Caco-2 (cell line): ENCODE data around the gene TLE5. TPM values are rescaled to one million over a fixed set of nuclear protein-coding genes. Genes with fewer than 3 reads are reported as not detected.

Source experiments
- BruUV-seq: library from RNA; stranded (reverse); fragments of 400-500 nt; replicated peaks from 2 replicates; lab custom pipeline; 2021; lab: Mats Ljungman, UMichigan
- CTCF ChIA-PET: fragments of 300-600 bp; sonication (Branson Sonifier 250); formaldehyde crosslinking; loops from one replicate; lab custom pipeline; 2022; ENCODE audit warnings: antibody characterized with exemption; lab: Charles Lee
- POLR2A ChIA-PET: fragments of 300-600 bp; sonication (Branson Sonifier 250); formaldehyde crosslinking; loops from one replicate; lab custom pipeline; 2022; ENCODE audit warnings: antibody characterized with exemption; lab: Charles Lee
- DNase-seq, 2 experiments: peaks; one replicate each; pipeline versions ENCODE4 v3.0.0 to v3.0.0-alpha.2; 2020 to 2022
- H3K27me3 ChIP-seq: replicated peaks from 2 replicates; pipeline ENCODE4 v1.6.0; 2011; ENCODE audit warnings: low read length; ENCODE audit not compliant: control insufficient read depth, insufficient read depth
- H3K36me3 ChIP-seq: 2 replicates; pipeline ENCODE4 v1.5.1; 2011; ENCODE audit warnings: low read length; ENCODE audit not compliant: control insufficient read depth, insufficient read depth
- H3K4me1 ChIP-seq: fragments of 250-450 bp; sonication (Bioruptor Pico); 2 replicates; pipeline ENCODE4 v1.5.1; 2020; ENCODE audit warnings: mild to moderate bottlenecking
- H3K4me3 ChIP-seq: 2 replicates; pipeline ENCODE4 v1.5.1; 2011; ENCODE audit warnings: low read depth, mild to moderate bottlenecking, control low read depth, low read length
- H3K9me3 ChIP-seq: fragments of 250-450 bp; sonication (Bioruptor Pico); 2 replicates; pipeline ENCODE4 v1.5.1; 2020; ENCODE audit warnings: mild to moderate bottlenecking, moderate library complexity
- H3K27ac Mint-ChIP-seq: one replicate; pipeline ENCODE4 v1.8.0; 2022; ENCODE audit warnings: mixed read lengths; ENCODE audit not compliant: unreplicated experiment
- H3K27me3 Mint-ChIP-seq: one replicate; pipeline ENCODE4 v1.8.0; 2022; ENCODE audit warnings: mixed read lengths; ENCODE audit not compliant: insufficient read depth, unreplicated experiment
- H3K36me3 Mint-ChIP-seq: one replicate; pipeline ENCODE4 v1.8.0; 2022; ENCODE audit warnings: mild to moderate bottlenecking, mixed read lengths; ENCODE audit not compliant: insufficient read depth, unreplicated experiment
- H3K4me1 Mint-ChIP-seq: one replicate; pipeline ENCODE4 v1.8.0; 2022; ENCODE audit warnings: low read depth, mixed read lengths; ENCODE audit not compliant: unreplicated experiment
- H3K4me3 Mint-ChIP-seq: one replicate; pipeline ENCODE4 v1.8.0; 2022; ENCODE audit warnings: mild to moderate bottlenecking, moderate library complexity, mixed read lengths; ENCODE audit not compliant: unreplicated experiment
- H3K9me3 Mint-ChIP-seq: one replicate; pipeline ENCODE4 v1.8.0; 2022; ENCODE audit warnings: mixed read lengths; ENCODE audit not compliant: unreplicated experiment
- CTCF ChIP-seq, 2 experiments: fragments of 200-600 bp in 1 of 2; IDR thresholded peaks; 1 replicate in 1 of 2; 2 replicates in 1 of 2; pipeline versions ENCODE4 v1.5.1 to v1.8.0; 2011 to 2022; ENCODE audit warnings: antibody characterized with exemption in 1 of 2, control low read depth in 1 of 2, inconsistent platforms in 1 of 2, low read depth in 1 of 2, low read length in 1 of 2, mild to moderate bottlenecking in 1 of 2, moderate library complexity in 1 of 2; ENCODE audit not compliant: insufficient read depth in 1 of 2, severe bottlenecking in 1 of 2, unreplicated experiment in 1 of 2
- intact Hi-C: fragments of 100-400 bp; cut with micrococcal nuclease; formaldehyde crosslinking; loops from one replicate; pipeline ENCODE4 v1.10.0; 2022; ENCODE audit not compliant: unreplicated experiment
- total RNA-seq: library from RNA; stranded (reverse); gene quantifications from 2 replicates; pipeline ENCODE4 v1.2.3, GENCODE V29; 2022

Gene TLE5
- total RNA-seq, 1 experiment from 2014 or later: 132 TPM

- H3K4me1 Mint-ChIP-seq: no peaks in the 10 kb centered on the region
- peaks cover 8% of the 10 kb centered on the region for H3K36me3 Mint-ChIP-seq
- H3K27ac Mint-ChIP-seq: no peak overlapping the region
- H3K27me3 ChIP-seq: no peaks in the 10 kb centered on the region
- no peak overlapping the region for H3K4me3 ChIP-seq
- ChIA-PET POLR2A (no interaction called here), CTCF (no interaction called here)
- no peak overlapping the region for H3K4me3 Mint-ChIP-seq
- H3K4me1 ChIP-seq: no peaks in the 10 kb centered on the region
- no TSS peak for BruUV-seq
- DNase-seq: no peak
- H3K9me3 ChIP-seq: no peaks in the 10 kb centered on the region
- intact Hi-C loops: no loop called here
- H3K9me3 Mint-ChIP-seq: no peaks in the 10 kb centered on the region
- no peaks in the 10 kb centered on the region for H3K27me3 Mint-ChIP-seq
- H3K36me3 ChIP-seq: no peaks in the 10 kb centered on the region
- no peak for TF ChIP-seq CTCF (IDR thresholded peaks at IDR 0.05; ENCODE audit: insufficient read depth in 1 of 2, low read depth in 1 of 2, low read length in 1 of 2, severe bottlenecking in 1 of 2, unreplicated experiment in 1 of 2)
These were observed 21.0 kb downstream of the TLE5 start for GRCh38 chr19:3041327-3041726.

GRCh38 chr19:3039641-3040077, 22.6 kb downstream of the TLE5 start:
- intact Hi-C loops: loop anchor here (5.0 kb wide), 1 partner anchor 87 kb away; no protein-coding TSS in a partner anchor
- H3K36me3 ChIP-seq: no peaks in the 10 kb centered on the region
- H3K9me3 ChIP-seq: no peaks in the 10 kb centered on the region
- Mint-ChIP-seq H3K36me3 (peaks cover 25% of the 10 kb centered on the region), H3K4me1 (peaks cover 3% of the 10 kb centered on the region), H3K9me3 (no peaks in the 10 kb centered on the region), H3K27ac (no peak overlapping the region), H3K4me3 (no peak overlapping the region), H3K27me3 (no peaks in the 10 kb centered on the region)
- TF ChIP-seq CTCF (IDR thresholded peaks at IDR 0.05; ENCODE audit: insufficient read depth in 1 of 2, low read depth in 1 of 2, low read length in 1 of 2, severe bottlenecking in 1 of 2, unreplicated experiment in 1 of 2): no peak
- no TSS peak for BruUV-seq
- peaks cover 5% of the 10 kb centered on the region; the same call in 1 of the 2 replicates for H3K4me1 ChIP-seq
- CTCF ChIA-PET: interaction anchor here (0.6 kb wide), 1 partner anchor 61 kb away, joined by 3 read pairs; no protein-coding TSS in a partner anchor
- H3K4me3 ChIP-seq: no peak overlapping the region
- H3K27me3 ChIP-seq: no peaks in the 10 kb centered on the region
- no peak for DNase-seq
- POLR2A ChIA-PET: no interaction called here

- no peaks in the 10 kb centered on the region for H3K36me3 ChIP-seq
- H3K4me1 ChIP-seq: peaks cover 10% of the 10 kb centered on the region
- Mint-ChIP-seq H3K4me1 (peaks cover 9% of the 10 kb centered on the region), H3K27ac (no peak overlapping the region), H3K9me3 (no peaks in the 10 kb centered on the region), H3K36me3 (peaks cover 26% of the 10 kb centered on the region), H3K27me3 (no peaks in the 10 kb centered on the region), H3K4me3 (no peak overlapping the region)
- H3K4me3 ChIP-seq: no peak overlapping the region
- H3K27me3 ChIP-seq: no peaks in the 10 kb centered on the region
- no TSS peak for BruUV-seq
- DNase-seq: no peak
- POLR2A ChIA-PET: no interaction called here
- CTCF ChIA-PET: no interaction called here
- H3K9me3 ChIP-seq: no peaks in the 10 kb centered on the region
- no peak for TF ChIP-seq CTCF (IDR thresholded peaks at IDR 0.05; ENCODE audit: insufficient read depth in 1 of 2, low read depth in 1 of 2, low read length in 1 of 2, severe bottlenecking in 1 of 2, unreplicated experiment in 1 of 2)
- intact Hi-C loops: loop anchor here (5.0 kb wide), 1 partner anchor 87 kb away; no protein-coding TSS in a partner anchor
These were observed 23.2 kb downstream of the TLE5 start for GRCh38 chr19:3039125-3039524.
